GM23338 (cell line): ENCODE results near the gene TRAF2. TPM values are rescaled to one million over a fixed set of nuclear protein-coding genes. Genes with fewer than 3 reads are reported as not detected.

ENCODE experiments used
- ATAC-seq: fragments of 200-7000 bp; cut with Tn5 transposase; 3 replicates; pipeline ENCODE4 v1.9.1; 2020
- DNase-seq: peaks from one replicate; pipeline ENCODE4 v3.0.0-alpha.2; 2015; ENCODE audit warnings: low spot score
- H2AFZ ChIP-seq: fragments of 200-600 bp; sonication (generic); 2 replicates; pipeline ENCODE4 v1.8.0; 2016; ENCODE audit warnings: antibody characterized with exemption, mild to moderate bottlenecking, moderate library complexity
- H3F3A ChIP-seq: fragments of 200-600 bp; sonication (generic); replicated peaks from 2 replicates; pipeline ENCODE4 v1.8.0; 2017; ENCODE audit warnings: antibody characterized with exemption, mixed run types, low read depth
- H3K27ac ChIP-seq: fragments of 200-600 bp; sonication (generic); 2 replicates; pipeline ENCODE4 v1.6.1; 2016; ENCODE audit warnings: low read depth
- H3K27me3 ChIP-seq: fragments of 200-600 bp; sonication (generic); 2 replicates; pipeline ENCODE4 v1.8.0; 2016; ENCODE audit warnings: mild to moderate bottlenecking, mixed run types, moderate library complexity; ENCODE audit not compliant: insufficient read depth
- H3K36me3 ChIP-seq: fragments of 200-600 bp; sonication (generic); 2 replicates; pipeline ENCODE4 v1.8.0; 2016; ENCODE audit warnings: mild to moderate bottlenecking; ENCODE audit not compliant: insufficient read depth
- H3K4me1 ChIP-seq: fragments of 200-600 bp; sonication (generic); 2 replicates; pipeline ENCODE4 v1.8.0; 2016; ENCODE audit warnings: mild to moderate bottlenecking, moderate library complexity; ENCODE audit not compliant: insufficient read depth
- H3K4me2 ChIP-seq: fragments of 200-600 bp; sonication (generic); 2 replicates; pipeline ENCODE4 v1.7.1; 2017; ENCODE audit warnings: mixed run types
- H3K4me3 ChIP-seq: fragments of 200-600 bp; sonication (generic); 2 replicates; pipeline ENCODE4 v1.6.1; 2016; ENCODE audit warnings: mixed run types
- H3K79me2 ChIP-seq: fragments of 200-600 bp; sonication (generic); replicated peaks from 2 replicates; pipeline ENCODE4 v1.8.0; 2017; ENCODE audit warnings: mild to moderate bottlenecking; ENCODE audit not compliant: insufficient read depth
- H3K9me2 ChIP-seq: fragments of 200-600 bp; sonication (generic); 2 replicates; pipeline ENCODE4 v1.8.0; 2017; ENCODE audit not compliant: insufficient read depth
- H4K20me1 ChIP-seq: fragments of 200-600 bp; sonication (generic); replicated peaks from 2 replicates; pipeline ENCODE4 v1.8.0; 2017; ENCODE audit warnings: mild to moderate bottlenecking; ENCODE audit not compliant: insufficient read depth
- H3K27ac Mint-ChIP-seq: 2 replicates; pipeline ENCODE4 v1.8.0; 2020; ENCODE audit warnings: inconsistent platforms, mild to moderate bottlenecking, moderate library complexity, mixed read lengths
- H3K27me3 Mint-ChIP-seq: 3 replicates; pipeline ENCODE4 v1.8.0; 2022; ENCODE audit warnings: low read depth, mild to moderate bottlenecking, moderate library complexity, mixed read lengths, inconsistent platforms; ENCODE audit not compliant: insufficient read depth, poor library complexity
- H3K36me3 Mint-ChIP-seq: 3 replicates; pipeline ENCODE4 v1.8.0; 2021; ENCODE audit warnings: low read depth, mild to moderate bottlenecking, inconsistent platforms, moderate library complexity, mixed read lengths
- H3K4me1 Mint-ChIP-seq: 3 replicates; pipeline ENCODE4 v1.8.0; 2020; ENCODE audit warnings: mild to moderate bottlenecking, inconsistent platforms, mixed read lengths
- H3K4me3 Mint-ChIP-seq: 3 replicates; pipeline ENCODE4 v1.8.0; 2021; ENCODE audit warnings: moderate library complexity, mild to moderate bottlenecking, inconsistent platforms, mixed read lengths
- H3K9me3 Mint-ChIP-seq: 3 replicates; pipeline ENCODE4 v1.8.0; 2020; ENCODE audit warnings: moderate library complexity, mild to moderate bottlenecking, inconsistent platforms, mixed read lengths
- EZH2phosphoT487 ChIP-seq: fragments of 200-600 bp; sonication (generic); IDR thresholded peaks from one replicate; pipeline ENCODE4 v1.8.1; 2018; ENCODE audit warnings: antibody characterized with exemption; ENCODE audit not compliant: unreplicated experiment
- JUNB ChIP-seq: IDR thresholded peaks from one replicate; pipeline ENCODE4 v1.6.1; 2016; ENCODE audit warnings: antibody characterized with exemption; ENCODE audit not compliant: unreplicated experiment
- NANOG ChIP-seq: IDR thresholded peaks from 2 replicates; pipeline ENCODE4 v1.6.1; 2016; ENCODE audit warnings: antibody characterized with exemption, borderline replicate concordance
- REST ChIP-seq: IDR thresholded peaks from one replicate; pipeline ENCODE4 v1.6.1; 2018; ENCODE audit warnings: antibody characterized with exemption; ENCODE audit not compliant: unreplicated experiment
- ZNF114 ChIP-seq: fragments of 250-450 bp; sonication (Bioruptor Pico); IDR thresholded peaks from 2 replicates; pipeline ENCODE4 v1.5.0; 2020; ENCODE audit warnings: mild to moderate bottlenecking, moderate library complexity
- ZNF462 ChIP-seq: fragments of 250-450 bp; sonication (Bioruptor Pico); IDR thresholded peaks from 2 replicates; pipeline ENCODE4 v1.5.0; 2020; ENCODE audit warnings: mild to moderate bottlenecking, moderate library complexity
- polyA plus RNA-seq: library from polyadenylated mRNA; unstranded; fragments of >200 nt; fragmentation: Nextera tagmentation; extraction: Ambion mirVana; gene quantifications from 2 replicates; pipeline ENCODE4 v1.2.1, GENCODE V29; 2016
- total RNA-seq: library from RNA; depleted of rRNA; stranded (reverse); fragments of >200 nt; shearing (Covaris generic); gene quantifications from 2 replicates; pipeline ENCODE4 v1.2.3, GENCODE V29; 2014

TRAF2 gene
- total and polyA plus RNA-seq, 2 experiments from 2014 or later, result 25.4 to 39.9 TPM

GRCh38 chr9:136973618-136974617 is 87.6 kb downstream of the TRAF2 start (continued):
- TF ChIP-seq ZNF462 (no peak), EZH2phosphoT487 (no peak), NANOG (no peak), ZNF114 (CRISPR knock-in tag) (no peak)

- Histone ChIP-seq H3F3A (no peaks in the 10 kb centered on the region), H3K27me3 (no peaks in the 10 kb centered on the region), H3K79me2 (no peaks in the 10 kb centered on the region), H3K4me1 (no peaks in the 10 kb centered on the region), H3K4me2 (no peak overlapping the region), H3K36me3 (no peaks in the 10 kb centered on the region), H3K4me3 (no peak overlapping the region), H4K20me1 (no peaks in the 10 kb centered on the region), H3K9me2 (no peaks in the 10 kb centered on the region), H3K27ac (no peak overlapping the region), H2AFZ (no peak overlapping the region)
- Mint-ChIP-seq H3K4me3 (no peak overlapping the region), H3K36me3 (no peaks in the 10 kb centered on the region), H3K9me3 (no peaks in the 10 kb centered on the region), H3K27me3 (peaks cover 7% of the 10 kb centered on the region), H3K4me1 (peaks cover 2% of the 10 kb centered on the region; the same call in 1 of the 3 replicates), H3K27ac (no peak overlapping the region)
- ATAC-seq (no peak), DNase-seq (no peak)
- TF ChIP-seq REST (no peak), JUNB (no peak)
These were observed 88.7 kb downstream of the TRAF2 start for GRCh38 chr9:136974817-136975535.
